IPS-11a (cell line): ENCODE measurements around the gene TSPAN9.

Experiments used
- H3K4me3 ChIP-seq: one replicate; pipeline ENCODE4 v1.5.1; 2013; ENCODE audit warnings: low read depth, low read length, control low read depth

Gene TSPAN9

GRCh38 chr12:3157581-3158323 is 80.6 kb downstream of the TSPAN9 start:
- H3K4me3 ChIP-seq: no peak overlapping the region

- no peak overlapping the region for H3K4me3 ChIP-seq
Measured at GRCh38 chr12:3158851-3159465, 81.8 kb downstream of the TSPAN9 start.

GRCh38 chr12:3160081-3160480 is 82.9 kb downstream of the TSPAN9 start:
- no peak overlapping the region for H3K4me3 ChIP-seq

- no peak overlapping the region for H3K4me3 ChIP-seq
Measured at GRCh38 chr12:3161861-3162260, 84.7 kb downstream of the TSPAN9 start.

GRCh38 chr12:3164454-3165077 is 87.4 kb downstream of the TSPAN9 start:
- H3K4me3 ChIP-seq: no peak overlapping the region

GRCh38 chr12:3165078-3165980 is 88.2 kb downstream of the TSPAN9 start:
- H3K4me3 ChIP-seq: no peak overlapping the region

GRCh38 chr12:3167636-3168035 is 90.5 kb downstream of the TSPAN9 start:
- H3K4me3 ChIP-seq: no peak overlapping the region

- no peak overlapping the region for H3K4me3 ChIP-seq
Measured at GRCh38 chr12:3168223-3169221, 91.3 kb downstream of the TSPAN9 start.

GRCh38 chr12:3170423-3171194 is 93.4 kb downstream of the TSPAN9 start:
- no peak overlapping the region for H3K4me3 ChIP-seq

GRCh38 chr12:3171195-3171591 is 94.0 kb downstream of the TSPAN9 start:
- no peak overlapping the region for H3K4me3 ChIP-seq

- H3K4me3 ChIP-seq: no peak overlapping the region
Measured at GRCh38 chr12:3172124-3173007, 95.2 kb downstream of the TSPAN9 start.

- no peak overlapping the region for H3K4me3 ChIP-seq
Measured at GRCh38 chr12:3173008-3173553, 95.9 kb downstream of the TSPAN9 start.

GRCh38 chr12:3173912-3174311 is 96.7 kb downstream of the TSPAN9 start:
- H3K4me3 ChIP-seq: no peak overlapping the region

- no peak overlapping the region for H3K4me3 ChIP-seq
Measured at GRCh38 chr12:3175238-3175637, 98.1 kb downstream of the TSPAN9 start.

GRCh38 chr12:3176754-3177153 is 99.6 kb downstream of the TSPAN9 start:
- H3K4me3 ChIP-seq: no peak overlapping the region

- no peak overlapping the region for H3K4me3 ChIP-seq
Measured at GRCh38 chr12:3177778-3178425, 100.7 kb downstream of the TSPAN9 start.

- no peak overlapping the region for H3K4me3 ChIP-seq
Measured at GRCh38 chr12:3178671-3179313, 101.6 kb downstream of the TSPAN9 start.
